ENCODE results near the gene GNAZ. TPM values are rescaled to one million over a fixed set of nuclear protein-coding genes. Genes with fewer than 3 reads are reported as not detected.

The GNAZ gene
- total and polyA plus RNA-seq, 2 donors (not counting 1 experiment from before 2014, with no cell fraction given), result 2.8 to 9.1 TPM

- Histone ChIP-seq H3K9ac (ENCODE audit: low read length) (no peak overlapping the region), H3K27me3 (replicated peaks in 1 of 4; ENCODE audit: control extremely low read depth in 1 of 4, control insufficient read depth in 3 of 4, insufficient read depth in 4 of 4, low read length in 3 of 4) (no peaks in the 10 kb centered on the region), H3K79me2 (ENCODE audit: control insufficient read depth, insufficient read depth, low read length) (peaks cover 4% of the 10 kb centered on the region), H3K27ac (ENCODE audit: low read length in 2 of 2) (no peak overlapping the region), H2AFZ (ENCODE audit: insufficient read depth, low read depth, low read length, poor library complexity, severe bottlenecking) (no peak overlapping the region), H4K20me1 (ENCODE audit: control insufficient read depth, insufficient read depth, low read length, poor library complexity, severe bottlenecking) (no peaks in the 10 kb centered on the region), H3K9me3 (ENCODE audit: control extremely low read depth in 1 of 3, control insufficient read depth in 2 of 3, insufficient read depth in 1 of 3, low read length in 2 of 3) (no peaks in the 10 kb centered on the region), H3K4me1 (ENCODE audit: control insufficient read depth in 2 of 2, insufficient read depth in 2 of 2, low read length in 2 of 2) (no peaks in the 10 kb centered on the region), H3K36me3 (replicated peaks in 1 of 2; ENCODE audit: control extremely low read depth in 1 of 2, control insufficient read depth in 1 of 2, extremely low read depth in 1 of 2, insufficient read depth in 2 of 2, low read length in 1 of 2) (peaks cover 0 to 4% of the 10 kb centered on the region in 2 experiments), H3K4me2 (replicated peaks; ENCODE audit: low read depth, low read length, poor library complexity, severe bottlenecking) (no peak overlapping the region), H3K4me3 (ENCODE audit: control extremely low read depth in 1 of 5, extremely low read depth in 1 of 5, insufficient read depth in 1 of 5, low read depth in 2 of 5, low read length in 4 of 5) (no peak overlapping the region)
- CTCF ChIA-PET, result no interaction called here
- Mint-ChIP-seq H3K9me3 (ENCODE audit: insufficient read depth) (no peaks in the 10 kb centered on the region), H3K4me3 (no peak overlapping the region), H3K27ac (no peak overlapping the region), H3K27me3 (no peaks in the 10 kb centered on the region), H3K4me1 (no peaks in the 10 kb centered on the region)
- intact Hi-C loops (cut with micrococcal nuclease), result no loop called here
- POLR2A ChIA-PET, result no interaction called here
- TF ChIP-seq, protein P1, sequence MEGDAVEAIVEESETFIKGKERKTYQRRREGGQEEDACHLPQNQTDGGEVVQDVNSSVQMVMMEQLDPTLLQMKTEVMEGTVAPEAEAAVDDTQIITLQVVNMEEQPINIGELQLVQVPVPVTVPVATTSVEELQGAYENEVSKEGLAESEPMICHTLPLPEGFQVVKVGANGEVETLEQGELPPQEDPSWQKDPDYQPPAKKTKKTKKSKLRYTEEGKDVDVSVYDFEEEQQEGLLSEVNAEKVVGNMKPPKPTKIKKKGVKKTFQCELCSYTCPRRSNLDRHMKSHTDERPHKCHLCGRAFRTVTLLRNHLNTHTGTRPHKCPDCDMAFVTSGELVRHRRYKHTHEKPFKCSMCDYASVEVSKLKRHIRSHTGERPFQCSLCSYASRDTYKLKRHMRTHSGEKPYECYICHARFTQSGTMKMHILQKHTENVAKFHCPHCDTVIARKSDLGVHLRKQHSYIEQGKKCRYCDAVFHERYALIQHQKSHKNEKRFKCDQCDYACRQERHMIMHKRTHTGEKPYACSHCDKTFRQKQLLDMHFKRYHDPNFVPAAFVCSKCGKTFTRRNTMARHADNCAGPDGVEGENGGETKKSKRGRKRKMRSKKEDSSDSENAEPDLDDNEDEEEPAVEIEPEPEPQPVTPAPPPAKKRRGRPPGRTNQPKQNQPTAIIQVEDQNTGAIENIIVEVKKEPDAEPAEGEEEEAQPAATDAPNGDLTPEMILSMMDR (IDR thresholded peaks at IDR 0.05), result no peak
- no peak for TF ChIP-seq EZH2 (IDR thresholded peaks at IDR 0.05; ENCODE audit: borderline replicate concordance, insufficient read depth, low read depth, low read length, poor library complexity, severe bottlenecking)
- ATAC-seq (ENCODE audit: low read depth) (no peak), DNase-seq (no peak)
- WGBS (ENCODE audit: insufficient coverage), result 85% methylated on average over 9 of the region's 9 CpGs
Measured at GRCh38 chr22:23094260-23094659, 23.9 kb downstream of the GNAZ start.

DNA sequence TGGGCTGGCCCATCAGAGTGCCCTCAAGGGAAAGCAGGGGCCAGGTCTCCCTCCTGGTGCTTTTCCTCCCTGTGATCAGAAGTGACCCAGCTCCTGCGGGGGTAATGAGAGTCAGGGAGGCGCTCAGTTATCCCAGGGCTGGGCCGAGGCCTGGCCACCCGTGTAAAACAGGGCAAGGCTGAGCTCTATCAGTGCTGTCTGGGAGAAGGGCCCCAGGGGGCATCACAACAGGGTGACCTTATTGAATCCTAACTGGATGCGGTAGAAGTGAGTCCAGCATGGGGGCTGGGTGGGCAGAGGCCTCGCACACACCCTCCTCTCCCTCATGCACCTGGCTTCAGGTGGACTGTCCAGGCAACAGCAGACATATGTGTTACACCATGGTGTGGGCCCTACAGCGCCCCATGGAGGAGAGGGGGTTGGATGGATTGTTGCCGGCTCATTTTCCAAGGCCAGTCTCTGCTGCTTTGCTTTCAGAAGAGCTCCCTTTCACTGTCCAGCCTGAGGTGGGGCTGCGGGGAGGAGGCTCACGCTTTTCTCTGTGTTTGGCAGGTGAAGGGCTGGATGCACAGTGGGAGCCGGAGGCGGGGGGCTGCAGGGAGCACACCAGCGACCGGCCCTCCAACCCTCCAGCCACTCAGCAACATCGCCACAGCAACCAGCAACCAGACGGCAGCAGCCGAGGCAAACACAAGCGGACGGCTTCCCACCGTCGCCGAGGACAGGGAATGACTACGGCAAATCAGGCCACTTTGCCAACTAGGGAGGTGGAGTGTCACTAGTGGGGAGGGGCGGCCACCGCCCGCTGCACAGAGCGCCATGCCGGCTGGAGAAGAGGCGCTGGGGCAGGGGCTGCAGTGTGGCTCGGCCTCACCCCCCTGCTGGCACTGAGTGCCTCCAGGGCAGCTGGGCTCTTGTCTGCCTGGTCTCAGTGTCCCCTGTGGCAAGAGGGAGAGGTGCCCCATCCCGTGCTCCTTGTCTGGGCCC lies 24.7 kb downstream of the GNAZ start:
- no peak for ATAC-seq (ENCODE audit: low read depth)
- Histone ChIP-seq H3K27me3 (replicated peaks in 1 of 4; ENCODE audit: control extremely low read depth in 1 of 4, control insufficient read depth in 3 of 4, insufficient read depth in 4 of 4, low read length in 3 of 4) (no peaks in the 10 kb centered on the region), H3K9me3 (ENCODE audit: control extremely low read depth in 1 of 3, control insufficient read depth in 2 of 3, insufficient read depth in 1 of 3, low read length in 2 of 3) (no peaks in the 10 kb centered on the region), H3K36me3 (replicated peaks in 1 of 2; ENCODE audit: control extremely low read depth in 1 of 2, control insufficient read depth in 1 of 2, extremely low read depth in 1 of 2, insufficient read depth in 2 of 2, low read length in 1 of 2) (peaks cover 0 to 4% of the 10 kb centered on the region in 2 experiments), H3K79me2 (ENCODE audit: control insufficient read depth, insufficient read depth, low read length) (no peaks in the 10 kb centered on the region), H3K4me1 (ENCODE audit: control insufficient read depth in 2 of 2, insufficient read depth in 2 of 2, low read length in 2 of 2) (no peaks in the 10 kb centered on the region), H3K4me3 (ENCODE audit: control extremely low read depth in 1 of 5, extremely low read depth in 1 of 5, insufficient read depth in 1 of 5, low read depth in 2 of 5, low read length in 4 of 5) (no peak overlapping the region), H3K27ac (ENCODE audit: low read length in 2 of 2) (no peak overlapping the region), H4K20me1 (ENCODE audit: control insufficient read depth, insufficient read depth, low read length, poor library complexity, severe bottlenecking) (no peaks in the 10 kb centered on the region), H3K9ac (ENCODE audit: low read length) (no peak overlapping the region), H3K4me2 (replicated peaks; ENCODE audit: low read depth, low read length, poor library complexity, severe bottlenecking) (no peak overlapping the region), H2AFZ (ENCODE audit: insufficient read depth, low read depth, low read length, poor library complexity, severe bottlenecking) (no peak overlapping the region)
- TF ChIP-seq EZH2 (IDR thresholded peaks at IDR 0.05; ENCODE audit: borderline replicate concordance, insufficient read depth, low read depth, low read length, poor library complexity, severe bottlenecking), result no peak
- TF ChIP-seq, protein P1 (IDR thresholded peaks at IDR 0.05), result no peak
- ChIA-PET CTCF (no interaction called here), POLR2A (no interaction called here)
- no peaks in the 10 kb centered on the region for H3K4me1 Mint-ChIP-seq
- H3K9me3 Mint-ChIP-seq (ENCODE audit: insufficient read depth), result no peaks in the 10 kb centered on the region
- no peaks in the 10 kb centered on the region for H3K27me3 Mint-ChIP-seq
- DNase-seq, result no peak
- intact Hi-C loops (cut with micrococcal nuclease), result no loop called here
- no peak overlapping the region for H3K4me3 Mint-ChIP-seq
- WGBS (ENCODE audit: insufficient coverage), result 97% methylated on average over 21 of the region's 31 CpGs
- H3K27ac Mint-ChIP-seq, result no peak overlapping the region

Data from B cell (primary cell).